HG03442 (cell line): Measurements from ENCODE around the gene SMC1A.
A peak's percentile ranks its signal among the peaks of the same experiment; 100 is the strongest.
"Not testable (repeated sequence)": the region's sequence is repeated elsewhere in the genome, so short reads cannot be mapped to it uniquely, and the experiment has no call there.

Source experiments
- ATAC-seq: cut with Tn5 transposase; IDR thresholded peaks from one replicate; pipeline ENCODE4 v1.9.1; 2021; ENCODE audit warnings: mild to moderate bottlenecking, moderate library complexity; ENCODE audit not compliant: unreplicated experiment

The SMC1A gene

GRCh38 chrX:53422086-53422860 is at the start of gene SMC1A:
Gene SMC1A (minus strand): TSS chrX:53422654. CDS start chrX:53422600, 54 bp downstream.
- peak; percentile 90 for ATAC-seq

- no peak for ATAC-seq
These were observed 48.9 kb upstream of the SMC1A start for GRCh38 chrX:53471346-53471745.

- ATAC-seq: not testable (repeated sequence)
These were observed 46.2 kb upstream of the SMC1A start for GRCh38 chrX:53468659-53469058.

- ATAC-seq: no peak
These were observed 35.6 kb upstream of the SMC1A start for GRCh38 chrX:53458082-53458481.

- no peak for ATAC-seq
These were observed 33.8 kb upstream of the SMC1A start for GRCh38 chrX:53456254-53456653.

- no peak for ATAC-seq
These were observed 30.4 kb upstream of the SMC1A start for GRCh38 chrX:53452812-53453211.

GRCh38 chrX:53449632-53450031 is 27.2 kb upstream of the SMC1A start:
- ATAC-seq: no peak

- no peak for ATAC-seq
These were observed 25.0 kb upstream of the SMC1A start for GRCh38 chrX:53447441-53447840.

- ATAC-seq: no peak
These were observed 23.5 kb upstream of the SMC1A start for GRCh38 chrX:53445977-53446376.

- ATAC-seq: no peak
These were observed 19.8 kb upstream of the SMC1A start for GRCh38 chrX:53442322-53442631.

GRCh38 chrX:53441531-53442321 is 19.3 kb upstream of the SMC1A start:
- peak; percentile 71 for ATAC-seq

GRCh38 chrX:53440621-53441517 is 18.4 kb upstream of the SMC1A start:
- ATAC-seq: peak; percentile 6

GRCh38 chrX:53440101-53440500 is 17.6 kb upstream of the SMC1A start:
- no peak for ATAC-seq

- ATAC-seq: no peak
These were observed 16.4 kb upstream of the SMC1A start for GRCh38 chrX:53438832-53439230.

GRCh38 chrX:53438174-53438831 is 15.8 kb upstream of the SMC1A start:
- ATAC-seq: no peak

- no peak for ATAC-seq
These were observed 14.8 kb upstream of the SMC1A start for GRCh38 chrX:53437206-53437605.

- ATAC-seq: peak; percentile 68
These were observed 13.5 kb upstream of the SMC1A start for GRCh38 chrX:53435997-53436396.

GRCh38 chrX:53433651-53434639 is 11.5 kb upstream of the SMC1A start, which contains the start of gene HSD17B10:
Gene HSD17B10 (minus strand): TSS chrX:53434370. CDS start chrX:53434345, 25 bp downstream.
- peak; percentile 95 for ATAC-seq

- ATAC-seq: no peak
These were observed 7.8 kb upstream of the SMC1A start for GRCh38 chrX:53430231-53430630.
